ENCODE data around the gene KIF5C.

The KIF5C gene

GRCh38 chr2:149028891-149029290, 153.9 kb downstream of the KIF5C start:
- no peaks in the 10 kb centered on the region for H3K9me3 ChIP-seq (ENCODE audit: control insufficient read depth, low read length)
- no peaks in the 10 kb centered on the region for H3K79me2 ChIP-seq
- H3K4me3 ChIP-seq (ENCODE audit: low read depth, low read length) = no peak overlapping the region
- H3K4me2 ChIP-seq (ENCODE audit: low read length) = no peak overlapping the region
- H3K36me3 ChIP-seq (ENCODE audit: control insufficient read depth, insufficient read depth, low read length) = no peaks in the 10 kb centered on the region
- no peaks in the 10 kb centered on the region for H3K4me1 ChIP-seq
- no peaks in the 10 kb centered on the region for H3K27me3 ChIP-seq (ENCODE audit: control insufficient read depth, insufficient read depth, low read length)
- no peak for TF ChIP-seq CTCF (IDR thresholded peaks at IDR 0.05)
- H3K27ac ChIP-seq = no peak overlapping the region
- H2AFZ ChIP-seq = no peak overlapping the region
- no peak overlapping the region for H3K9ac ChIP-seq

GRCh38 chr2:149029307-149029965, 154.4 kb downstream of the KIF5C start:
- no peak overlapping the region for H3K4me3 ChIP-seq (ENCODE audit: low read depth, low read length)
- no peak overlapping the region for H2AFZ ChIP-seq
- no peaks in the 10 kb centered on the region for H3K79me2 ChIP-seq
- H3K27ac ChIP-seq = no peak overlapping the region
- TF ChIP-seq CTCF (IDR thresholded peaks at IDR 0.05) = no peak
- H3K9ac ChIP-seq = no peak overlapping the region
- H3K4me1 ChIP-seq = no peaks in the 10 kb centered on the region
- H3K9me3 ChIP-seq (ENCODE audit: control insufficient read depth, low read length) = no peaks in the 10 kb centered on the region
- H3K27me3 ChIP-seq (ENCODE audit: control insufficient read depth, insufficient read depth, low read length) = no peaks in the 10 kb centered on the region
- H3K4me2 ChIP-seq (ENCODE audit: low read length) = no peak overlapping the region
- no peaks in the 10 kb centered on the region for H3K36me3 ChIP-seq (ENCODE audit: control insufficient read depth, insufficient read depth, low read length)

GRCh38 chr2:149031396-149031795, 156.4 kb downstream of the KIF5C start:
- Histone ChIP-seq H3K4me1 (no peaks in the 10 kb centered on the region), H3K27me3 (ENCODE audit: control insufficient read depth, insufficient read depth, low read length) (no peaks in the 10 kb centered on the region), H3K36me3 (ENCODE audit: control insufficient read depth, insufficient read depth, low read length) (no peaks in the 10 kb centered on the region), H2AFZ (no peak overlapping the region), H3K27ac (no peak overlapping the region), H3K9me3 (ENCODE audit: control insufficient read depth, low read length) (no peaks in the 10 kb centered on the region), H3K9ac (no peak overlapping the region), H3K4me3 (ENCODE audit: low read depth, low read length) (no peak overlapping the region), H3K79me2 (no peaks in the 10 kb centered on the region), H3K4me2 (ENCODE audit: low read length) (no peak overlapping the region)
- no peak for TF ChIP-seq CTCF (IDR thresholded peaks at IDR 0.05)

- TF ChIP-seq CTCF (IDR thresholded peaks at IDR 0.05) = no peak
- H3K27me3 ChIP-seq (ENCODE audit: control insufficient read depth, insufficient read depth, low read length) = no peaks in the 10 kb centered on the region
Measured at GRCh38 chr2:149033716-149034115, 158.7 kb downstream of the KIF5C start.

GRCh38 chr2:149034406-149034805, 159.4 kb downstream of the KIF5C start:
- Histone ChIP-seq H3K4me3 (ENCODE audit: low read depth, low read length) (no peak overlapping the region), H3K79me2 (no peaks in the 10 kb centered on the region), H3K36me3 (ENCODE audit: control insufficient read depth, insufficient read depth, low read length) (no peaks in the 10 kb centered on the region), H3K27ac (no peak overlapping the region), H3K9ac (no peak overlapping the region), H3K4me1 (no peaks in the 10 kb centered on the region), H3K27me3 (ENCODE audit: control insufficient read depth, insufficient read depth, low read length) (no peaks in the 10 kb centered on the region), H2AFZ (no peak overlapping the region), H3K9me3 (ENCODE audit: control insufficient read depth, low read length) (no peaks in the 10 kb centered on the region), H3K4me2 (ENCODE audit: low read length) (no peak overlapping the region)
- no peak for TF ChIP-seq CTCF (IDR thresholded peaks at IDR 0.05)

More at GRCh38 chr2:149033716-149034115, 158.7 kb downstream of the KIF5C start:
- no peak overlapping the region for H3K4me3 ChIP-seq (ENCODE audit: low read depth, low read length)
- H3K4me1 ChIP-seq = no peaks in the 10 kb centered on the region
- H3K9ac ChIP-seq = no peak overlapping the region
- no peaks in the 10 kb centered on the region for H3K9me3 ChIP-seq (ENCODE audit: control insufficient read depth, low read length)
- no peaks in the 10 kb centered on the region for H3K79me2 ChIP-seq
- no peak overlapping the region for H3K27ac ChIP-seq
- H3K4me2 ChIP-seq (ENCODE audit: low read length) = no peak overlapping the region
- H2AFZ ChIP-seq = no peak overlapping the region
- H3K36me3 ChIP-seq (ENCODE audit: control insufficient read depth, insufficient read depth, low read length) = no peaks in the 10 kb centered on the region
